GM19395 (cell line): ENCODE measurements around the gene C4A.
"Not testable (repeated sequence)": the region's sequence is repeated elsewhere in the genome, so short reads cannot be mapped to it uniquely, and the experiment has no call there.

Experiments
- ATAC-seq: cut with Tn5 transposase; IDR thresholded peaks from one replicate; pipeline ENCODE4 v1.9.1; 2021; ENCODE audit warnings: mild to moderate bottlenecking, moderate library complexity; ENCODE audit not compliant: unreplicated experiment

C4A gene

DNA sequence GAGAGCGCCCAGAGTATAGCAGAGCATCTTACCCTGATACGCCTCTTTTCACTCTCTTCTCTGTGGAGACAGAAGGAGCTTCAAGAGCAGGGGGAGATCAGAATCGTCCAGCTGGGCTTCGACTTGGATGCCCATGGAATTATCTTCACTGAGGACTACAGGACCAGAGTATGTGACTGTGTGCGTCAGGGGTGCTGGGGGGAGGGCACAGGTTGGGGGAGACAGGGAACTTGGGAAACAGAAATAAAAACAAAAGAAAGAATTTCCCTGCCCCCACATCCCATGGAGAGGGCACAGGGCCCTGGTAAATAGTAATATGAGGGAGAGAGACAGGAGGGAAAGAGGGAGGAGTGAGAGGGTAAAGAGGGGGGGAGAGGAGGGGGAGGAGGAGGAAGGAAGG is 3.0 kb upstream of the C4A start:
- ATAC-seq: no peak

DNA sequence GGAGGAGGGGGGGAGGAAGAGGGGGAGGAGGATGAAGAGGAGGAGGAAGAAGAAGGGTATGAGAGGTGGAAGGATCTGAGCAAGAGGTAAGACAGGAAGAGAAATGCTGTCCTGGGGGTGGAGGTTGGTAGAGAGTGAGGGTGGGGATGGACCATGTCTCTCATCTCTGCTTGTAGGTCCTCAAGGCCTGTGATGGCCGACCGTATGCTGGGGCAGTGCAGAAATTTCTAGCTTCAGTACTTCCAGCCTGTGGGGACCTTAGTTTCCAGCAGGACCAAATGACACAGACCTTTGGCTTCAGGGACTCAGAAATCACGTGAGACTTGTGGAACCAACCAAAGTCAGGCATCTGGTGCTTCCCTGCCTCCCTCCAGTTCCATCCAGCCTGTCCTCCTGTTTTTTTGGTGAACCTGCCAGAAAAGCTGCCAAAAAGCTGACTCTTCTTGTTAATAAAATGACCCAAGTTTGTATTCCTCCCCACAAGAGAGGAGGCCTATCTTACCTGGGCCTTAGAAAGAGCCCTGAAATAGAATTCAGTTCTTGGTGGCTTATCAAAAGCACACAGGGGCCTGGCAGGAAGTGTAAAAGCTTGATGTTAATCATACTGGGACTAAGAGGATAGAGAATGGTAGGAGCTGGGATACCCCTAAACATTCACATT is 2.5 kb upstream of the C4A start:
- no peak for ATAC-seq

DNA sequence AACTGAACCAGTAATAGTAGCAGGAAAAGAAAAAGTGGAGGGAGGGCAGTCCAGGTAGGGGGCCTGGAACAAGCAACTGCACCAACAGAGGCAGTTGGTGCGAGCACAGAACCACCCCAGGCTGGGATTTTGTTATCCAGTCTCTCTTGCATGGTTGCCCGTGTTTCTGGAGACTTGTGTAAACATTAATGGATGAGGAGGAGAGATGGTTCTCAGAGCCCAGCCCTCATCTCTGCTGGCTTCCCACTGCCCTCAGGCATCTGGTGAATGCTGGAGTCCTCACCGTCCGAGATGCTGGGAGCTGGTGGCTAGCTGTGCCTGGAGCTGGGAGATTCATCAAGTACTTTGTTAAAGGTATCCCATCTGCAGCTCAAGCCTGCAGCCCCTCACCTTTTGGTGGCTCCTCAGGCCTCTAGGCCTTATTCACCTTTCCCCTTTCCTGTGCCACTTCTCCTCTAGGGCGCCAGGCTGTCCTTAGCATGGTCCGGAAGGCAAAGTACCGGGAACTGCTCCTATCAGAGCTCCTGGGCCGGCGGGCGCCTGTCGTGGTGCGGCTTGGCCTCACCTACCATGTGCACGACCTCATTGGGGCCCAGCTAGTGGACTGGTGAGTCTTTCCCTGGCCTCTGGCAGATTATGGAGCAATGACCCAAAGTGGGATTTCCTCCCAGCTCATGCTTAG is 1.5 kb upstream of the C4A start:
- ATAC-seq: not testable (repeated sequence)

DNA sequence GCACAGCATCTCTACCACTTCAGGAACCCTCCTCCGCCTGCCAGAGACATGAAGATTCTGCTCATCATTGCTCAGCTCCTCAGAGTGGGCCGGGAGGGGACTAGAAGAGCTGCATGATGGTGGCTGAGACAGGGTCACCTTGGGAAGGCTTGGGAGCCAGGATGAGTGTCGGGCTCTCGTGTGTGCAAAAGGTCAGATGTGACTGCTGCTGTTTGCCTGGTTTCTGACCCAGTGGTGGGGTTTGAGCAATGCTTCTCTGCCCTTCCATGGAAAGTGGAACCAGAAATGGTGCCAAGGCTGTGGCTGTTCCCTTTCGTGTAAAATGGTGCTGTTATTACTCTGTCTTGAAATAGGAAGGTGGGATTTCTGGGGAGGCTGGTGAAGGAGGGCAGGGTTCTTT is 859 bp upstream of the C4A start:
- ATAC-seq: not testable (repeated sequence)

DNA sequence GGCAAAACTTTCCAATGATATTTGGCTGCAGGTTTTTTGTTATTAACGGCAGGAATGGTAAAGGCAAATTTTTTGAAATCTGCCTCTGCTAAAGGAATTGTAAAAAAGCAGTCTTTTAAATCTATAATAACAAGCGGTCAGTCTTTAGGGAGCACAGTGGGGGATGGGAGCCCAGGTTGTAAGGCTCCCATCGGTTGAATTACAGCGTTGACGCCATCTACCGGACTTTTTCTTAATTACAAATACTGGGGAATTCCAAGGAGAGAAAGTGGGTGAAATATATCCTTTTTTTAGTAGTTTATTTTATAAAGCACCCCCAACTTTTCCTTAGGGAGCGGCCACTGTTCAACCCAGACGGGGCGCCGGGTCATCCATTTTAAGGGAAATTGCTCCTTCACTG is 7.5 kb downstream of the C4A start:
- not testable (repeated sequence) for ATAC-seq

DNA sequence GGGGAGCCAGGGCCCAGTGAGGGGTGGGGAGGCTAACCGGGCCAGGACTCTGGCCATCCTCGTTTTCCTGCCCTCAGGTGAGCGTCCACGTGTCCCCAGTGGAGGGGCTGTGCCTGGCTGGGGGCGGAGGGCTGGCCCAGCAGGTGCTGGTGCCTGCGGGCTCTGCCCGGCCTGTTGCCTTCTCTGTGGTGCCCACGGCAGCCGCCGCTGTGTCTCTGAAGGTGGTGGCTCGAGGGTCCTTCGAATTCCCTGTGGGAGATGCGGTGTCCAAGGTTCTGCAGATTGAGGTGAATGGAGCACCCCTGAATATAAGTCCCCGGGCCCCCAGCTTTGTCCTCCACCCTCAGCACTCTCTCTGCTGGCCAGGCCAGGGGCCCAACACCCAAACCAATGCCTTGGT is 12.6 kb downstream of the C4A start:
- ATAC-seq: not testable (repeated sequence)

DNA sequence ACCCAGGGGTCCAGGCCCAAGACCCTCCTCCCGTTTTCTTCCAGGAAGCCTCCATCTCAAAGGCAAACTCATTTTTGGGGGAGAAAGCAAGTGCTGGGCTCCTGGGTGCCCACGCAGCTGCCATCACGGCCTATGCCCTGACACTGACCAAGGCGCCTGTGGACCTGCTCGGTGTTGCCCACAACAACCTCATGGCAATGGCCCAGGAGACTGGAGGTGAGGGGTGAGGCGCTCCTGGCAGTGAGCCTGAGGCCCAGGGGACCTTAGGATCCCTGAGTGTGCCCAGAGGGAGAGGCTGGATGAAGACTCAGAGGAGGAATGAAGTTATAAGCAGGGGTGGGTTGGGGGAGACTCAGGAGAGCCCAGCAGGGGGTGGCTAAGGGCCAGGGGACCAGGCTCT is 14.5 kb downstream of the C4A start:
- not testable (repeated sequence) for ATAC-seq

DNA sequence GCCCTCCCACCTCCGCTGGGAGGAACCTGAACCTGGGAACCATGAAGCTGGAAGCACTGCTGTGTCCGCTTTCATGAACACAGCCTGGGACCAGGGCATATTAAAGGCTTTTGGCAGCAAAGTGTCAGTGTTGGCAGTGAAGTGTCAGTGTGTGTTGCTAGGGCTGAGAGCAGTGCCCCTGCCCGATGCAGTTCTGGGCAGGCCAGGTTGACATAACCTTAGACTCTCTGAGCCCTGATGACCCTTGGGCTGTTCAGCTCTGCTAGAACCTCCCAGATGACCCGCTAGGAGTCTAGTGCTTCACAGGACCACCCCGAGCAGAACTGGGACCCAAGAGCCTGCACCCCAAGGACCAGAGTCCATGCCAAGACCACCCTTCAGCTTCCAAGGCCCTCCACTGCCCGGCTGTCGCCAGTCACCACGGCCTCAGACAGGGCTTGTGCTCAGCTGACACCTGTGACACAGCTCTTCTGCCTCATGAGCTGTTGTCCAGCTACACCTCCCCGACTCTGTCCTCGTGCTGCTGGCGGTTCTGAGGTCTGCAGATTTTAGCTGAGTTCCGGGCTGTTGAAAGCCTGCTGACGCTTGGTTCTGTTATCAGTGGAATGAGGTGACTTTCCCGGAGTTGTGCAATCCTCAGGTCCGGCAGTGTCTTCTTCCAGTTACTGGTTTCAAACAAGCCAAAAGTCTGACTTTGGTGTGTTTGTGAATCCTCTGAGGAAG is 20.9 kb downstream of the C4A start:
- not testable (repeated sequence) for ATAC-seq

DNA sequence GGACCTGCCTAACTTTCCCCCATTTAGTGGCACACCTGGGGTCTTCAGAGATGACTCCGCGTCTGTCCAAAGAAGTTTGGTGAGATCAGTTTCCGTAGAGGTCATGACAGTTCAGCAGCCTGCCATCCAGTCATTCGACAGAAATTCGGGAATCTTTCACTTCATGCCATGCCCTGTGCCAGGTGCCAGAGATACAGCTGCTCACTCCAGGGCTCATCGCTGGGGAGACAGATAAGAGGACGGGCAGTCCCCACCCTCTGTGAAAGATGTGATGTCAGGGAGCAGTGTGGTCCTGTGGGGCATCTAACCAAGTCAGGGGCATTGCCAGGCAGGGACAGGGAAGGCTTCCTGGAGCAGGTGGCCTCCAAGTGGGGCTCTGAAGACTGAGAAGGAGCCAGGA is 21.4 kb downstream of the C4A start:
- not testable (repeated sequence) for ATAC-seq

DNA sequence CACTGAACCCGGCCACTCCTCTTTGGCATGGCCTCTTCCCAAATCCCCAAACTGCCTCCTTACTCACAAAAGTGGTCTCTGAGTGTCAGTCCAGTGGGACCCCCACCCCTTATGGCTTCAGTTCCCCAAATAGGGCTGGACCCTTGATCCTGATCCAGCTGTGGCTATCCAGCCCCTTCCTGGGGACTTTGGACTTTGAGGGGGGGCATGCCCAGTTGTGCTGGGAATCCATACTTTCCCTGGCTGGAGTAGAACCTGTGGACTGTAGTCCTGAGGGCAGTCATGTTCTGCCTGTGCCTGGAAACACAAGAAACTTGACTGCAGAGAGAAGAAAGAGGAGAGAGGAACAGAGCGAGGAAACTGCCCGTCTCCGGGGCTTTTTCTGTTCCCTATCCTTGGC is 22.5 kb downstream of the C4A start:
- not testable (repeated sequence) for ATAC-seq

DNA sequence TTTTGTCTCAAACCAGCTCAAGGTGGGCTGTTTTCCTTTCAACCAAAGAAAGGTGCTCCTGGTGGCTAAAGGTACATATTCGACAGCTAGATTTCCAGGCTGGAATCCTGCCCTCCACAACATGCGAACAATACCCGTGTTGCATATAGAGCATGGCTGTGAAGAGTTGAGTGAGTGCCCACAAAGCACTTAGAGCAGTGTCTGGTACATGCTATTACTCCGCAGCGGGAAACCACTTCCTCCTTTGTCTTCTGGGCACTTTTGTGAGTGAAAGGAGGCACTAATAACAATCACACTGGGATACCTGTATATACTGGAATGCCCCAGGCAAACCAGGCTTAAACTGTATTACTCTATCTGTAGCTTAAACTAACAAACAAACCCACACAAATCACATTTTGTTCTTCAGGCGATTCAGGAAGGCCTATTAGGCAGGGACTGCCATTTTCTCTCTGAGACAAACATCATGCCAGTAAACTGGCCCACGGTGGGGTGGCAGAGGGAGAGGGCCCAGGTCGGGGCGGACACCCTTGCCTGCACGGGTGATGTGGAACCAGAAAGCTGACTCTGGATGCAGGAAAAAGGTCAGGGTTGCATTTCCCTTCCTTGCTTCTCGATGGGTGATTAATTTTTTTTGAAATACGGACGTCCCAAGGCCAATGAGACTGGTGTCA is 23.1 kb downstream of the C4A start:
- not testable (repeated sequence) for ATAC-seq

DNA sequence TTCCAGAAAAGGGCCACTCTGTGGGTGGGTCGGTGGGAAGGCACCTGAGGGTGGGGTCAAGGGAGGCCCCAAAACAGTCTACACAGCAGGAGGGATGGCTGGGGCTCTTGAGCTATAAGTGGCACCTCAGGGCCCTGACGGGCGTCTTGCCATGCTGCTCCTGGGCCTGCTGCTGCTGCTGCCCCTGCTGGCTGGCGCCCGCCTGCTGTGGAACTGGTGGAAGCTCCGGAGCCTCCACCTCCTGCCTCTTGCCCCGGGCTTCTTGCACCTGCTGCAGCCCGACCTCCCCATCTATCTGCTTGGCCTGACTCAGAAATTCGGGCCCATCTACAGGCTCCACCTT is 23.7 kb downstream of the C4A start:
- ATAC-seq: not testable (repeated sequence)

DNA sequence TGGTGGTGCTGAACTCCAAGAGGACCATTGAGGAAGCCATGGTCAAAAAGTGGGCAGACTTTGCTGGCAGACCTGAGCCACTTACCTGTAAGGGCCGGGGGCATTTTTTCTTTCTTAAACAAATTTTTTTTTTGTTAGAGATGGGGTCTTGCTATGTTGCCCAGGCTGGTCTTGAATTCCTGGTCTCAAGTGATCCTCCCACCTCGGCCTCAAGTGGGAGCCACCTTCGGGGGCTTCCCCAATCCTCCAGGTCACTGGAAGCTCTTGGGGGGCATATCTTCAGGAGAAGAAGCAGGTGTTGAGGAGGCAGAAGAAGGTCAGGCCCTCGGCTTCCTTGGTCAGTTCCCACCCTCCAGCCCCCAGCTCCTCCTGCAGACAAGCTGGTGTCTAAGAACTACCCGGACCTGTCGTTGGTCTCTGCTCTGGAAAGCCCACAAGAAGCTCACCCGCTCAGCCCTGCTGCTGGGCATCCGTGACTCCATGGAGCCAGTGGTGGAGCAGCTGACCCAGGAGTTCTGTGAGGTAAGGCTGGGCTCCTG is 24.2 kb downstream of the C4A start:
- ATAC-seq: not testable (repeated sequence)

DNA sequence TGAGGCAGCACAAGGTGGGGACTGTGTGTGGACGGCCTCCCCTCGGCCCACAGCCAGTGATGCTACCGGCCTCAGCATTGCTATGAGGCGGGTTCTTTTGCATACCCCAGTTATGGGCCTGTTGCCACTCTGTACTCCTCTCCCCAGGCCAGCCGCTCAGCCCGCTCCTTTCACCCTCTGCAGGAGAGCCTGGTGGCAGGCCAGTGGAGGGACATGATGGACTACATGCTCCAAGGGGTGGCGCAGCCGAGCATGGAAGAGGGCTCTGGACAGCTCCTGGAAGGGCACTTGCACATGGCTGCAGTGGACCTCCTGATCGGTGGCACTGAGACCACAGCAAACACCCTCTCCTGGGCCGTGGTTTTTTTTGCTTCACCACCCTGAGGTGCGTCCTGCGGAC is 25.2 kb downstream of the C4A start:
- ATAC-seq: not testable (repeated sequence)

DNA sequence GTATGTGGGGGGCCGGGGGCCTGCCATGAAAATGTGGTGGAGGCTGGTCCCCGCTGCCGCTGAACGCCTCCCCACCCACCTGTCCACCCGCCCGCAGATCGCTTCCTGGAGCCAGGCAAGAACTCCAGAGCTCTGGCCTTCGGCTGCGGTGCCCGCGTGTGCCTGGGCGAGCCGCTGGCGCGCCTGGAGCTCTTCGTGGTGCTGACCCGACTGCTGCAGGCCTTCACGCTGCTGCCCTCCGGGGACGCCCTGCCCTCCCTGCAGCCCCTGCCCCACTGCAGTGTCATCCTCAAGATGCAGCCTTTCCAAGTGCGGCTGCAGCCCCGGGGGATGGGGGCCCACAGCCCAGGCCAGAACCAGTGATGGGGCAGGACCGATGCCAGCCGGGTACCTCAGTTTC is 26.2 kb downstream of the C4A start:
- not testable (repeated sequence) for ATAC-seq

DNA sequence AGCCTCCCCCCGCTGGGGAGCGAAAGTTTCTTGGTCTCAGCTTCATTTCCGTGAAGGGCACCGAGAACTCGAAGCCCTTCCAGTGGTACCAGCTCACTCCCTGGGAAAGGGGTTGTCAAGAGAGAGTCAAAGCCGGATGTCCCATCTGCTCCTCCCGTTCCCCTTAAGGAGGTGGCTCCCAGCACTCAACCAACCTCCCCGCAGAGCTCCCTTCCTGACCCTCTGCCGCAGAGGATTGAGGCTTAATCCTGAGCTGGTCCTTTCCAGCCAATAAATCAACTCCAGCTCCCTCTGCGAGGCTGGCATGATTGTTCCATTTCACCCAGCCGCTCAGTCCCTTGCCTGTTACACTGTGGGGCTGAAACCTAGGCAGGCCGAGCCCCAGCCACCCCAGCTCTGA is 26.8 kb downstream of the C4A start:
- not testable (repeated sequence) for ATAC-seq

DNA sequence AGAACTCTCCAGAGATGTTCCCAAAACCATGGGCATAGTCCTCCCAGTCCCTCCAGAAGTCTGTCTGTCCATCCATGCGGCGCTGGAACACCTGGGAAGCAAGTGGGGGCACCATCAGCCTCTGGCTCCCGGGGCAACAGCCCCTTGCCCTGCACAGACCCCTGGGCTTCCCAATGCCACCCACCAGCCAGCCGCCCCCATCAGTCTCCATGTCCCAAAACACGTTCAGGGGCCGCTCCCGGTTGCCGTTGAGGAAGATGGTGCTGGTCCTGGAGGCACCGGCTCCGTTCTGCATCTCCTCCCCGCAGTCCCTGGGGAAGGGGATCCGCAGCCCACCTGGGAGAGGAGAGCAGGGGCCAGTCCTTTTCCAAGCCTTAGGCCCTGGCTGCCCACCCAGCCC is 27.7 kb downstream of the C4A start:
- not testable (repeated sequence) for ATAC-seq

DNA sequence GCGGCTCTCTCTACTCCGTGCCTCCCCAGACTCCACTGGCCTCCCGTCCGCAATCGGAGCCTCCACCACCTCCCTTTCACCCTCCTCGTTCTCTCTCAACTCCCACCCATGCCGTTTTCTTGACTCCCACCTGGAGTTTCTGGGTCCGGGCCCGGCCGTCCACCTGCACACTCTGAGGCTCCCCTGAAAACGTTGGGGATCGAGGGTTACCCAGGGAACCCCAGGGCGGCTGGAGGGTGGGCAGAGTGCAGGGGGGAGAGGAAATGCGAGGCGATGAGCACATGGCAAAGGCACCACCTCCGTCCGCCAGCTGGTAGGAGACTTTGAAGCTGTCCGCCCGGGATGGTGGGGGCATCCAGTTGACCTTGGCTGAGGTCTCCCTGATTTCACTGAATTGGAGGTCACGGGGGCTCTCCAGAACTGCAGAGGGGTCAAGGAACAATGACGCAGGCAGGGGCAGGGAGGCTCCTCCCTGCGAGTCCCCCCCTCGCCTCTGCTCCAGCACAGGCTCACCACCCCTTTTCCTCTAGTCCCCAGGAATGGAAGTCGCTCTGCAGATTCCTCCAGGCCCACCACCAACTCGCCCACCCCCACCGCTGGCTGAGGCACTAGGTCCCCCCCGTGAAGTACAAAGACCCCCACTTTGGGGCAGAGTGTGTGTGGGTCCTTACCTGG is 29.1 kb downstream of the C4A start:
- ATAC-seq: not testable (repeated sequence)

DNA sequence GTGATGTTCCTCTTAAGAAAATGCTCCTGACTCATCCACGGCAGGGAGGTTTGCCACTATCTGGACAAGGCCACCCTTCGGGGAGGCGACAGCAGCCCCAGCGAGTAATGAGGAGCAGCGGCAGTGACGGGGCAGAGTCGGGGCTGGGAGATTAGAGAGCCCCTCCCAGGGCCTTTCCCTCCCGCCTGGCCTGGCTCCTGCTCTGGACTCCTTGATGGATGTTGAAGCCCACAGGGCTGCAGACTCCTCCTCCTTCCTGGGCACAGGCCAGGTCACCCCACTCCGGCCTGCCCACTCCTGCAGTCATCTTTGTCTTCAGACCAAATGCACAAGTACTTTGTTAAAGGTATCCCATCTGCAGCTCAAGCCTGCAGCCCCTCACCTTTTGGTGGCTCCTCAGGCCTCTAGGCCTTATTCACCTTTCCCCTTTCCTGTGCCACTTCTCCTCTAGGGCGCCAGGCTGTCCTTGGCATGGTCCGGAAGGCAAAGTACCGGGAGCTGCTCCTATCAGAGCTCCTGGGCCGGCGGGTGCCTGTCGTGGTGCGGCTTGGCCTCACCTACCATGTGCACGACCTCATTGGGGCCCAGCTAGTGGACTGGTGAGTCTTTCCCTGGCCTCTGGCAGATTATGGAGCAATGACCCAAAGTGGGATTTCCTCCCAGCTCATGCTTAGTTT is 31.2 kb downstream of the C4A start:
- ATAC-seq: not testable (repeated sequence)

DNA sequence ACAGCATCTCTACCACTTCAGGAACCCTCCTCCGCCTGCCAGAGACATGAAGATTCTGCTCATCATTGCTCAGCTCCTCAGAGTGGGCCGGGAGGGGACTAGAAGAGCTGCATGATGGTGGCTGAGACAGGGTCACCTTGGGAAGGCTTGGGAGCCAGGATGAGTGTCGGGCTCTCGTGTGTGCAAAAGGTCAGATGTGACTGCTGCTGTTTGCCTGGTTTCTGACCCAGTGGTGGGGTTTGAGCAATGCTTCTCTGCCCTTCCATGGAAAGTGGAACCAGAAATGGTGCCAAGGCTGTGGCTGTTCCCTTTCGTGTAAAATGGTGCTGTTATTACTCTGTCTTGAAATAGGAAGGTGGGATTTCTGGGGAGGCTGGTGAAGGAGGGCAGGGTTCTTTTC is 31.9 kb downstream of the C4A start:
- ATAC-seq: not testable (repeated sequence)
